ENCODE data around the gene TGM5.
"Not testable (repeated sequence)": the region's sequence is repeated elsewhere in the genome, so short reads cannot be mapped to it uniquely, and the experiment has no call there.

Gene TGM5

DNA sequence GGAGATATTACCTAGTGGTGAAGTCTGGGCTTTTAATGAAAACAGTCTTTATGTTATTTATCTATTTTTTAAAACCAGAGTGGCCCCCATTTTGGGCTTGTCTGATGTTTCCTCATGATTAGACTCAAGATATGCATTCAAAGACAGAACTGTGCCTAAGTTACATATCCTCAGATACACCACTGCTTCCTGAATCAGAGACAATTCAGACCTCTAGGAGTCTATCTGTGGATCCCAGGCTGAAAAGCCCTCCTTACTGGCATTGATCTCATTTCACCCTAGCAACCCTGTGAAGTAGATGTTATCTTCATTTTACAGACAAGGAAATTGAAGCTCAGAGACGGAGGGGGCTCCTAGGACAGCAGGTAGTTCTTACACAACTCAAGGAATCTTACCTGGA is 16.8 kb upstream of the TGM5 start:
- Mint-ChIP-seq H3K9me3 (no peaks in the 10 kb centered on the region), H3K36me3 (ENCODE audit: insufficient read depth) (no peaks in the 10 kb centered on the region), H3K27ac (ENCODE audit: low read depth) (no peak overlapping the region), H3K4me3 (no peak overlapping the region), H3K27me3 (peaks cover 43% of the 10 kb centered on the region), H3K4me1 (peaks cover 7% of the 10 kb centered on the region)
- DNase-seq (ENCODE audit: low spot score in 2 of 2), result no peak
- ATAC-seq (replicated peaks; ENCODE audit: extremely low read depth, poor library complexity, severe bottlenecking), result no peak

- no peak overlapping the region for H3K4me3 Mint-ChIP-seq
- no peak for DNase-seq (ENCODE audit: low spot score in 2 of 2)
- H3K36me3 Mint-ChIP-seq (ENCODE audit: insufficient read depth), result no peaks in the 10 kb centered on the region
- no peaks in the 10 kb centered on the region for H3K9me3 Mint-ChIP-seq
- no peak for ATAC-seq (replicated peaks; ENCODE audit: extremely low read depth, poor library complexity, severe bottlenecking)
- H3K27me3 Mint-ChIP-seq, result peaks cover 37% of the 10 kb centered on the region
- no peak overlapping the region for H3K27ac Mint-ChIP-seq (ENCODE audit: low read depth)
- peaks cover 7% of the 10 kb centered on the region for H3K4me1 Mint-ChIP-seq
These were observed 15.3 kb upstream of the TGM5 start for GRCh38 chr15:43281926-43282602.

- no peak for DNase-seq (ENCODE audit: low spot score in 2 of 2)
- no peak overlapping the region for H3K4me3 Mint-ChIP-seq
- H3K27me3 Mint-ChIP-seq, result peaks cover 48% of the 10 kb centered on the region
- no peaks in the 10 kb centered on the region for H3K36me3 Mint-ChIP-seq (ENCODE audit: insufficient read depth)
- no peak for ATAC-seq (replicated peaks; ENCODE audit: extremely low read depth, poor library complexity, severe bottlenecking)
- H3K9me3 Mint-ChIP-seq, result no peaks in the 10 kb centered on the region
- peaks cover 7% of the 10 kb centered on the region for H3K4me1 Mint-ChIP-seq
- no peak overlapping the region for H3K27ac Mint-ChIP-seq (ENCODE audit: low read depth)
These were observed 14.3 kb upstream of the TGM5 start for GRCh38 chr15:43280996-43281395.

GRCh38 chr15:43279496-43279895 is 12.8 kb upstream of the TGM5 start:
- Mint-ChIP-seq H3K9me3 (no peaks in the 10 kb centered on the region), H3K27me3 (peaks cover 49% of the 10 kb centered on the region), H3K4me1 (no peaks in the 10 kb centered on the region), H3K27ac (ENCODE audit: low read depth) (no peak overlapping the region), H3K36me3 (ENCODE audit: insufficient read depth) (no peaks in the 10 kb centered on the region), H3K4me3 (no peak overlapping the region)
- ATAC-seq (replicated peaks; ENCODE audit: extremely low read depth, poor library complexity, severe bottlenecking) (no peak), DNase-seq (ENCODE audit: low spot score in 2 of 2) (no peak)

DNA sequence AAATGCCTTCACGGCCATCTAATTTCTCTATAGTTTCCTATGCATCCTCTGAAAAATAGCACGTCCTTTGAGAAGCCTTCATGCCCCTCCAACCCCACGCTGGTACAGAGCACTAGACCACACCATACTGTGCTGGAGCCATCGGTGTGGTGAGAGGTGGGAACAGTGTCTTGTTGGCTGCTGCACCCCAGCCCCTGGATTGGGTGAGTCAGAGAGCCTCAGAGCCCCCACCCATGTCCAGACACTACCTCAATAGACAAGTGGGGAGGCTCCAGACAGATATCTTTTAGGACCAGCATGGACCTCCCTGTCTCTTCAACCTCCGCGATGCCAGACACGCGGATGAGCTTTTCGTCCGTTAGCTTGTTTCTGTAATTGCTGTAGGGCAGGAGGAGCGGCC is 12.1 kb upstream of the TGM5 start:
- DNase-seq (ENCODE audit: low spot score in 2 of 2) (no peak), ATAC-seq (replicated peaks; ENCODE audit: extremely low read depth, poor library complexity, severe bottlenecking) (no peak)
- H3K27me3 Mint-ChIP-seq, result peaks cover 54% of the 10 kb centered on the region
- H3K4me1 Mint-ChIP-seq, result no peaks in the 10 kb centered on the region
- no peaks in the 10 kb centered on the region for H3K36me3 Mint-ChIP-seq (ENCODE audit: insufficient read depth)
- no peak overlapping the region for H3K4me3 Mint-ChIP-seq
- no peak overlapping the region for H3K27ac Mint-ChIP-seq (ENCODE audit: low read depth)
- H3K9me3 Mint-ChIP-seq, result no peaks in the 10 kb centered on the region

DNA sequence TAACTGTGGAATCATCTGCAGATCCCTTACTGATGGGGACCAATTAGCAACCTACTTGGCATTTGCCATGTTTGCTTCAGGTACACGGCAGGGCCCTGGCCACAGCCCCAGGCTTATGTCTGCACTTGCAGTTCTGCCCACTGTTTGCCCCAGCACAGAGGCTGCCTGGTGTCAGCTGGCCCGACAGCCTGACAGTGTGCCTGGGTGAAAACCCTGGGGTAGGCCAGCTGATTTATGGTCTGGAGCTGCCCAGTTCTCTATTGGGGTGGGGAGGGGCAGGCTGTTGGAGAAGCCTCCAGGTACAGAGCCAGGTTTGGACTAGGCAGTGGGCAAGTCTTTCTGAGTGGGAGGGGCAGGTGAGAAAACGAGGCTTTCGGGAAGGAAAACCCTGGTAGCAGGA is 11.2 kb upstream of the TGM5 start:
- Mint-ChIP-seq H3K27ac (ENCODE audit: low read depth) (no peak overlapping the region), H3K4me3 (no peak overlapping the region), H3K4me1 (no peaks in the 10 kb centered on the region), H3K9me3 (no peaks in the 10 kb centered on the region), H3K36me3 (ENCODE audit: insufficient read depth) (no peaks in the 10 kb centered on the region), H3K27me3 (peaks cover 64% of the 10 kb centered on the region)
- no peak for ATAC-seq (replicated peaks; ENCODE audit: extremely low read depth, poor library complexity, severe bottlenecking)
- DNase-seq (ENCODE audit: low spot score in 2 of 2), result no peak

- H3K4me3 Mint-ChIP-seq, result no peak overlapping the region
- peaks cover 64% of the 10 kb centered on the region for H3K27me3 Mint-ChIP-seq
- no peaks in the 10 kb centered on the region for H3K9me3 Mint-ChIP-seq
- DNase-seq (ENCODE audit: low spot score in 2 of 2), result no peak
- no peak overlapping the region for H3K27ac Mint-ChIP-seq (ENCODE audit: low read depth)
- H3K36me3 Mint-ChIP-seq (ENCODE audit: insufficient read depth), result no peaks in the 10 kb centered on the region
- no peak for ATAC-seq (replicated peaks; ENCODE audit: extremely low read depth, poor library complexity, severe bottlenecking)
- H3K4me1 Mint-ChIP-seq, result no peaks in the 10 kb centered on the region
These were observed 10.6 kb upstream of the TGM5 start for GRCh38 chr15:43277231-43277823.

DNA sequence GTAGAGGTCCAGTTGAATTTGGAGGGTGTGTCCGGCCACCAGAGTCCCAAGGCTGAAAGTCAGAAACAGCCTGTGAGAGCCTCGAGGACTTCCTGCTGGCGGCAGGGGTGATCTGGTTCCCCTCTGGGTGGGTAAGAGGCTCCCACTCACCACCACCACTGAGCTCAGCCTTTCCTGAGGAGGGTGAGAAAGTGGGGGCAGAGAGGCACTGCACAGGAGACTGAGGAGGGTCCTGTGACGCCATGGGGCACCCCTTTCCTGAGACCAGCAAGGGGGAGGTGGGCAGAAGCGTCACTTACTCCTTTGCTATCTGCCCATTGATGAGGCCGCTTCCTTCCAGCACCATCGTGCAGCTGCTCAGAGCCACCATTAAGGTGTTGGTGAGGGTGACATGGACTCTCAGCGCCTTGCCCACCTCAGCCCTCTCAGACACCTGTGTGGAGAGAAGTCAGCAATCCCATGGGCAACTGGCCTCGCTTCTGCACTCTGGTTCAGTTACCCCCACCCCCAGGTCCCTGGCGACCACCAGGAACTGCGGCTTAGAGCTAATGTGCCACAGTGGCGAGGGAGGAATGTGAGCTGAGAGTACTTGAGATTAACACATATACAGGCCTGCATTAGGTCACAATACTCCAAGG is 10.0 kb upstream of the TGM5 start:
- H3K4me3 Mint-ChIP-seq, result no peak overlapping the region
- ATAC-seq (replicated peaks; ENCODE audit: extremely low read depth, poor library complexity, severe bottlenecking), result no peak

GRCh38 chr15:43275740-43276562 is 9.2 kb upstream of the TGM5 start:
- Mint-ChIP-seq H3K27ac (ENCODE audit: low read depth) (no peak overlapping the region), H3K36me3 (ENCODE audit: insufficient read depth) (no peaks in the 10 kb centered on the region), H3K4me3 (no peak overlapping the region), H3K27me3 (peaks cover 64% of the 10 kb centered on the region), H3K4me1 (no peaks in the 10 kb centered on the region), H3K9me3 (no peaks in the 10 kb centered on the region)
- no peak for DNase-seq (ENCODE audit: low spot score in 2 of 2)
- no peak for ATAC-seq (replicated peaks; ENCODE audit: extremely low read depth, poor library complexity, severe bottlenecking)

More for the DNA sequence above, 10.0 kb upstream of the TGM5 start:
- Mint-ChIP-seq H3K27me3 (peaks cover 64% of the 10 kb centered on the region), H3K9me3 (no peaks in the 10 kb centered on the region), H3K27ac (ENCODE audit: low read depth) (no peak overlapping the region), H3K4me1 (no peaks in the 10 kb centered on the region), H3K36me3 (ENCODE audit: insufficient read depth) (no peaks in the 10 kb centered on the region)
- no peak for DNase-seq (ENCODE audit: low spot score in 2 of 2)

GRCh38 chr15:43274136-43274535 is 7.4 kb upstream of the TGM5 start:
- no peak overlapping the region for H3K4me3 Mint-ChIP-seq
- H3K27ac Mint-ChIP-seq (ENCODE audit: low read depth), result no peak overlapping the region
- no peak for DNase-seq (ENCODE audit: low spot score in 2 of 2)
- ATAC-seq (replicated peaks; ENCODE audit: extremely low read depth, poor library complexity, severe bottlenecking), result no peak
- H3K9me3 Mint-ChIP-seq, result no peaks in the 10 kb centered on the region
- H3K4me1 Mint-ChIP-seq, result peaks cover 6% of the 10 kb centered on the region
- peaks cover 66% of the 10 kb centered on the region for H3K27me3 Mint-ChIP-seq
- H3K36me3 Mint-ChIP-seq (ENCODE audit: insufficient read depth), result no peaks in the 10 kb centered on the region

DNA sequence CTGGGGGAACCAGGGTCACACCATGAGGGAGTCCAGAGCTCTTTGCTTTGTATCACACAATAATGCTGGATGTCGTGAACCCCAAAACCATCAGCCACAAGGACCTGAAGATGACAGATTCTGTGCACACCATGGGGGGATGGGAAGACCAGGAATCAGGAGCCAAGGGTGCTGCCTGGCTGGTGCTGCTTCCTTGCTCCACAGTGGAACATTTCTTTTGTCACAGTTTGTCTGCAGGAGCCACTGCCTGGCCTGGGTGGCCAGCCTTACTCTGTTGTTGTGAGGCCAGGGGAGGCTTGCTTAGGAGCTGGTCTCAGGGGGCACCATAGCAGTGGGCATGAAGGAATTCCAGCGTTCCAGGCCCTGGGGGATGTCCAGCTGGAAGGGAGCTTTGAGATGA is 6.5 kb upstream of the TGM5 start:
- H3K4me3 Mint-ChIP-seq, result no peak overlapping the region
- ATAC-seq (replicated peaks; ENCODE audit: extremely low read depth, poor library complexity, severe bottlenecking), result no peak
- peaks cover 66% of the 10 kb centered on the region for H3K27me3 Mint-ChIP-seq
- peaks cover 6% of the 10 kb centered on the region for H3K4me1 Mint-ChIP-seq
- H3K27ac Mint-ChIP-seq (ENCODE audit: low read depth), result no peak overlapping the region
- no peaks in the 10 kb centered on the region for H3K36me3 Mint-ChIP-seq (ENCODE audit: insufficient read depth)
- H3K9me3 Mint-ChIP-seq, result no peaks in the 10 kb centered on the region
- DNase-seq (ENCODE audit: low spot score in 2 of 2), result no peak

DNA sequence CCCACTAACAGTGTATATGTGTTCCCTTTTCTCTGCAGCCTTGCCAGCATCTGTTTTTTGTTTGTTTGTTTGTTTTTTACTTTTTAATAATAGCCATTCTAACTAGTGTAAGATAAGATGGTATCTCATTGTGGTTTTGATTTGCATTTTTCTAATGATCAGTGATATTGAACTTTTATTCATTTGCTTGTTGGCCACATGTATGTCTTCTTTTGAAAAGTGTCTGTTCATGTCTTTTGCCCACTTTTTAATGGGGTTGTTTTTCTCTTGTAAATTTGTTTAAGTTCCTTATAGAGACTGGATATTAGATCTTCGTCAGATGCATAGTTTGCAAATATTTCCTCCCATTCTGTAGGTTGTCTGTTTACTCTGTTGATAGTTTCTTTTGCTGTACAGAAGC is 5.2 kb upstream of the TGM5 start:
- not testable (repeated sequence) for H3K9me3 Mint-ChIP-seq; ATAC-seq (replicated peaks; ENCODE audit: extremely low read depth, poor library complexity, severe bottlenecking); DNase-seq (ENCODE audit: low spot score in 2 of 2); H3K27ac Mint-ChIP-seq (ENCODE audit: low read depth); H3K36me3 Mint-ChIP-seq (ENCODE audit: insufficient read depth); H3K4me3 Mint-ChIP-seq; H3K4me1 Mint-ChIP-seq
- H3K27me3 Mint-ChIP-seq, result peaks cover 73% of the 10 kb centered on the region
